ENCODE measurements around the gene UBR2.
A peak's percentile ranks its signal among the peaks of the same experiment; 100 is the strongest.

Gene UBR2

GRCh38 chr6:42563697-42564505, at the start of gene UBR2:
UBR2 (plus strand) TSS chr6:42564029; CDS start chr6:42564320, 291 bp downstream.
- peak; percentile 99 for DNase-seq (ENCODE audit: low spot score)

- no peak for DNase-seq (ENCODE audit: low spot score)
Measured at GRCh38 chr6:42514745-42515144, 49.1 kb upstream of the UBR2 start.

- DNase-seq (ENCODE audit: low spot score), result no peak
Measured at GRCh38 chr6:42519779-42520178, 44.0 kb upstream of the UBR2 start.

GRCh38 chr6:42520786-42521607, 42.8 kb upstream of the UBR2 start:
- DNase-seq (ENCODE audit: low spot score), result no peak

- DNase-seq (ENCODE audit: low spot score), result no peak
Measured at GRCh38 chr6:42522036-42522435, 41.8 kb upstream of the UBR2 start.

- no peak for DNase-seq (ENCODE audit: low spot score)
Measured at GRCh38 chr6:42522942-42523814, 40.7 kb upstream of the UBR2 start.

GRCh38 chr6:42525206-42525605, 38.6 kb upstream of the UBR2 start:
- DNase-seq (ENCODE audit: low spot score), result no peak

GRCh38 chr6:42526616-42527015, 37.2 kb upstream of the UBR2 start:
- no peak for DNase-seq (ENCODE audit: low spot score)

- no peak for DNase-seq (ENCODE audit: low spot score)
Measured at GRCh38 chr6:42527204-42527603, 36.6 kb upstream of the UBR2 start.

- no peak for DNase-seq (ENCODE audit: low spot score)
Measured at GRCh38 chr6:42530296-42530695, 33.5 kb upstream of the UBR2 start.

GRCh38 chr6:42530751-42531150, 33.1 kb upstream of the UBR2 start:
- DNase-seq (ENCODE audit: low spot score), result no peak

GRCh38 chr6:42532038-42532669, 31.7 kb upstream of the UBR2 start:
- peak; percentile 24 for DNase-seq (ENCODE audit: low spot score)

GRCh38 chr6:42533794-42534193, 30.0 kb upstream of the UBR2 start:
- no peak for DNase-seq (ENCODE audit: low spot score)

GRCh38 chr6:42537536-42537935, 26.3 kb upstream of the UBR2 start:
- no peak for DNase-seq (ENCODE audit: low spot score)

- DNase-seq (ENCODE audit: low spot score), result no peak
Measured at GRCh38 chr6:42539135-42539534, 24.7 kb upstream of the UBR2 start.

GRCh38 chr6:42545226-42545773, 18.5 kb upstream of the UBR2 start:
- no peak for DNase-seq (ENCODE audit: low spot score)

GRCh38 chr6:42547407-42548329, 16.2 kb upstream of the UBR2 start:
- DNase-seq (ENCODE audit: low spot score), result peak; percentile 89

- no peak for DNase-seq (ENCODE audit: low spot score)
Measured at GRCh38 chr6:42550277-42550676, 13.6 kb upstream of the UBR2 start.

GRCh38 chr6:42551217-42551616, 12.6 kb upstream of the UBR2 start:
- peak; percentile 9 for DNase-seq (ENCODE audit: low spot score)

- DNase-seq (ENCODE audit: low spot score), result no peak
Measured at GRCh38 chr6:42552380-42552779, 11.4 kb upstream of the UBR2 start.

Measured in putamen (tissue), 1 donor.